GM18907 (cell line): ENCODE measurements around the gene LRMDA.

ENCODE experiments used
- ATAC-seq: cut with Tn5 transposase; IDR thresholded peaks from one replicate; pipeline ENCODE4 v1.9.1; 2021; ENCODE audit warnings: mild to moderate bottlenecking, moderate library complexity; ENCODE audit not compliant: unreplicated experiment

LRMDA gene

DNA sequence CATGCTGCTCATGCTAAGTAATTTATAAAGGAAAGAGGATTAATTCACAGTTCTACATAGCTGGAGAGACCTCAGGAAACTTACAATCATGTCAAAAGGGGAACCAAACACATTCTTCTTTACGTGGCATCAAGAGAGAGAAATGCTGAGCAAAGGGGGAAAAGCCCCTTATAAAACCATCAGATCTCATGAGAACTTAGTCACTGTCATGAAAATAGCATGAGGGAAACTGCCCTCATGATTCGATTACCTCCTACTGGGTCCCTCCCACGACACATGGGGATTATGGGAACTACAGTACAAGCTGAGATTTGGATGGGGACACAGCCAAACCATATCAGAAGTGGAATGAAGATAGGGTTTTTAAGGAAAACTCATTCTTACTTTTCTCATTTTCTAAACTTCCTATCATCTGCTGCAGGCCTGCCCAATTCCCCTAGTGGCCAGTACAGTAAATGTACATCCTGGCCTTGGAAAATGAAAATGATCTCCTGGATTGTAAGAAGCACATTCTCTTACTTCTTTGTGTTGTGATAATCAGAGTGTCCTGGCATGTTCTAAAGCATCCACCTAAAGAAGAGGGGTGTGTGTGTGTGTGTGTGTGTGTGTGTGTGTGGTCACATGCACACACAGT is 421.5 kb downstream of the LRMDA start:
- ATAC-seq, result no peak

DNA sequence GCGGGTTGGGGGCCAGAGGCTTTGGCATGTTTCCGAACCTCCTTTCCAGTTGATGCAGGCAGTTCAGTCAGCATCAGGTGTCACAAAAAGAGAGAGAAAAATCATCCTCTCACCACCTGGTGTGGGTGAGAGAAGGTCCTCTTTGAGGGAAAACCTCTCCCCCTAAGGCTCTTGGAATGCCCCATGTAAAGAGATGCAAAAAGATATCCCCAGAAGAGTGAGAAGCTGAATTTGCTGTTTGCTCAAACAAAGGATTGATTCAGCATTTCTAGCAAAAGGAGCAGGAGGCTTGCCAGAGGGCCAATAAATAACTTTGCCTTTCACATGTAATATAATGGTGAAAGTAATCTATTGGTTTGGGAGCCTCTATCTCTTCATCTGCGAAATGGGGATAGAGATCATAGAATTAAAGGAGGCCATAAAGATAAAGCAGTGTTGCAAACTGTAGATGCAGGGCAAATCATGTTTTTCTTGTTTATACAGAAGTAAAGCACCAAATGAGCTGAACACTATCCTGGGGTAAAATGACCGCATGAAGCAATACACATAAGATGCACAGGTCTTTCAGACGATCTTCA is 425.9 kb downstream of the LRMDA start:
- no peak for ATAC-seq

DNA sequence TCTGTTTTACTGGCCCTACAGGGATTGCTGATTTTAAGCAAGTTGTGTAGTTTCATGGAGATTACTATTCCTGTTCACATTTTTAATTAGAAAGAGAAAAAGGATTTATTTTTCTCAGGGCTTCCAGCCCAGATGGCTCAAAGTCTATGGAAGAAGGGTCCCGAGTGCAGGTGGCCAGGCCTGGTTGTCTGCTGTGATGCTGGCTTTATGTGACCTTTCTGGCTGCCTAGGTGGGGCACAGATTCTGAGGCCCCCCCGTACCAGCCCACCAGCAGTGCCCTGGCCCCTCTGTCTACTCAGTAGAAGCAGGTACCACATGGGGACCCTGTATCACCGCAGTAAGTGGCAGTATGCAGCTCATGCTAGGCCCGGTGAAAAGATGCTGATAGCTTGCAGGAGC is 426.5 kb downstream of the LRMDA start:
- ATAC-seq, result no peak

- ATAC-seq, result no peak
These were observed 426.9 kb downstream of the LRMDA start for GRCh38 chr10:75858339-75858738.

GRCh38 chr10:75859141-75859540 is 427.7 kb downstream of the LRMDA start:
- no peak for ATAC-seq

DNA sequence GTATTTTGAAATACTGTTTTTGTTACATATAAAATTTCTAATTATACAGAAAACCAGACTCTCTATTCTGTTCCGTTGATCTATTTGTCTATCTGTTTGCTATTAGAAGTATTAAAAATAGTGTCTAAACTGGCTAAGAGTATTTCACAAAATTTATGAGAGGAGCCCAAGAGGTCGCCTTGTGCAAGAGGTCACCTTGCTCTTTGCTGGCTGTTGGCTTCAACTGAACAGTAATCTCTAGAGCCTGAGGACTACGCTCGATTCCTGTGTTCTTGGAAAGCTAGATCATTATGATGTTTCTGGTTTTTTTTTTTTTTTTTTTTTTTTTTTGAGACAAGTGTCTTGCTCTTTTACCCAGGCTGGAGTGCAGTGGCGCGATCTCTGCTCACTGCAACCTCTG is 428.6 kb downstream of the LRMDA start:
- ATAC-seq, result no peak

DNA sequence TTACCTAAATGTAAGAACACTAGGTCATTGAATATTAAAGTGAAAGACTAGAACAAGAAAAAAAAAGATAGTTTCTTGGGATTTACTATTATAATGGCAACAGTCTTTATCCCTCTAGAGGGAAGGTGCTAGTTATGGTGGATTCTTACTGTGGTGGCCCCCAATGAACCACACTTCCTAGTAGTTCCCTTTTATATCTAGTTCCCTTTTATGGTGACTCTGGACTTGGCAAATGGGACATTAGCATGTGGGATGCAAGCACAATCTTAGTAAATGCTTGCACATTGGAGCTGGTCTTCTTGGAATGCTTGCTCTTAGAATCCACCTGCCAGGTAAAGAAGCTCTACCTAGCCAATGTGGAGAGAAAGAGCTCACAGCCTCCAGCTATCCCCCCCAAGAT is 430.2 kb downstream of the LRMDA start:
- no peak for ATAC-seq

GRCh38 chr10:75862935-75863334 is 431.5 kb downstream of the LRMDA start:
- ATAC-seq, result no peak

DNA sequence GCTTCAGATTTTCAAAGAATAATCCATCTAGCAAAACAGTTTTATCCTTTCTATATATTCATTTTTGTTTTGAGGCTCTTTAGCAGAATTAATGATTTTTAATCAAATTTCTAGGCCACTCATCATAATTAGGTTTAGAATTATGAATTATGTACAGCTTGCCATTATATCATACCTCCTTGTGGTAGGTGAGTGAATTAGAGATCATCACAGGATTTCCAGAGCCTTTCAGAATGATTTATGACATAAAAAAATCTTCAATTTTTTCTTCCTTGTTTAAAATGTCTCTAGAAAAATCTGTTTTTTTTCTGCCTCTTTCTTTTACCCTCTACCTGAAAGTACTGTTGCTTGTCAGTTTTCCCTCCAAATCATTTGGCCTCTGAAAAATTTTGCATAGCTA is 433.3 kb downstream of the LRMDA start:
- ATAC-seq, result no peak

DNA sequence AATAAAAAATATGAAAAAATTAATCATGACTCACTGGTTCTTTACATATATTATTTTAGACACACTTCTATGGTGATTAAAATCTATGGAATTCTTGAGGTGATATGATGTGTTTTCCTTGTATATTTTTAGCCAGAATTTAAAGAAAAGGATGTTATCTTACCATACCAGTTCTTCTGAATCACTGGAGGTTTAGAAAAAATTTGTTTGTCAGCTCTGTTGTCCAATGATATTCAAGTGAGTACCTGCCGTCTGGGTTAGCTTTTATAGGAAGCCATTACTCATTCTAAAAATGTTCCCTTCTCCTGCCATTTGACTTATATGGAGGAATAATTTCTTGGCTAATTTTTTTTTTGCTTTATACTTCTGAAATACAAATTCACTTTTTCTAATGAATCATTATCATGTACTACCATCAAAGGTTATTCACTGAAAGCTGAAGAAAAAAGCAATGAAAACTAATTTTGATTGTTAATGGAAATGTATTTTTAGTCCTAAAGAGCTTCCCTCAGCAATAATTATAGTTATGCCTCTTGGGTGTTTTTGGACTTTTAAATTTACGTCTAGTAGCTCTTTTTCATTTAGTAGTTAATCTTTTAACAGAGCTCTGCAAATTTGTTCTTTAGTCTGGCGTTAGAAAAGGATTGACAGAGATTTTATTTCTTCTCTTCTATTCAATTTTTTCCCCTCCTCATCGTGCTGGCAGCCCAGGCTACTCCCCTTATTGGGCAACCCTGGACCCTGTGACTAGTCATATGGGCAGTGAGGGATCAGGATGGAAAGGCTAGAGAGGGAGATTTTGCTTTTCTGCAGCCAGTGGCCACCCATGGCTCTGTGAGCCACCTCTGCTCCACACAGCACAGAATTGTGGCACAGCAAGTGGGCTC is 434.2 kb downstream of the LRMDA start:
- no peak for ATAC-seq

DNA sequence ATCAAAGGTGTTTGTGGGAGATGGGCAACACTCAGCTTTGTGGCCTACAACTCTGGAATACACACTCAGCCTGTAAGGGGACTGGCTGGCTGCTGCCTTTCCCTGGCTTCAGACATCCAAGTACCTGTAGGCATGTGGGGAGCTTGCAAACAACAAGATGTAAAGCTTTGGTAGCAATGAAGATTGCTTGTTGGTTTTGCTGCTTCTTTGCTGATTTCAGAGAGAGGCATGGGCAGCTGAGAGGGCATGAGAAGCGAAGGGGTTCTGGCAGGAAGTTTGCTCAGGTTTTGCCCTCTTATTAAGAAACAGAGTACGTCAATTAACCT is 434.8 kb downstream of the LRMDA start:
- ATAC-seq, result no peak

GRCh38 chr10:75866731-75867130 is 435.3 kb downstream of the LRMDA start:
- ATAC-seq, result no peak

- no peak for ATAC-seq
These were observed 437.1 kb downstream of the LRMDA start for GRCh38 chr10:75868574-75868973.

GRCh38 chr10:75870039-75870645 is 438.7 kb downstream of the LRMDA start:
- no peak for ATAC-seq

DNA sequence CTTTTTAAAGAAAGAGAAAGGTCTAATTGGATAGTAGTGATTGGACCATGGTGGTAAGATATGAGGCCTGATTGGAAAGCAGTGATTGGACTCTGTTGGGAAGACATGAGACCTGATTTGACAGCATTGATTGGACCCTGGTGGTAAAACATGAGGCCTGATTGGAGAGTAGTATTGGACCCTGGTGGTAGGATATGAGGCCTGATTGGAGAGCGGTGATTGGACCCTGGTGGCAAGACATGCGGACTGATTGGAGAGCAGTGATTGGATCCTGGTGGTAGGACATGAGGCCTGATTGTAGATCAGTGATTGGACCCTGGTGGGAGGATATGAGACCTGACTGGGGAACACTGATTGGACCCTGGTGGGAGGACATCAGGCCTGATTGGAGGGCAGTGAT is 444.3 kb downstream of the LRMDA start:
- ATAC-seq, result no peak

GRCh38 chr10:75876710-75877109 is 445.3 kb downstream of the LRMDA start:
- ATAC-seq, result no peak

DNA sequence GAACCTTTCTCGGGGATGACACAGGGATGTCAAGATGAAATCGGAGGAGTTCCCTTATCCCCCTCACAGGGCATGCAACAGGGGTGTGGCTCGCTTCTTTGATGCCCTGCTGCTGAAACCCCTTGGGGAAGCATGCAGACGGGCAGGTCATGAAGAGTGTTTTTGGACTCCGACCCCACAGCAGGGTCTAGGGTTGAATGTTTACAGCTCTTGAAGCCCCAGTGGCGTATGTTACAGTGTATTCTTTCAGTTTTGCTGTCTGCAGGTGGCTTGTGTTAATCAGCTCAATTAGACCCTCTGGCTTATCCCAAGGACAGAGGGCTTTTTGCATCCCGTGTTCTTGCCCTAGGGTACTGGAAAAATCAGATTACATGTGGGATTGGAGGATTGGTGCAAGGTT is 446.5 kb downstream of the LRMDA start:
- ATAC-seq, result no peak

DNA sequence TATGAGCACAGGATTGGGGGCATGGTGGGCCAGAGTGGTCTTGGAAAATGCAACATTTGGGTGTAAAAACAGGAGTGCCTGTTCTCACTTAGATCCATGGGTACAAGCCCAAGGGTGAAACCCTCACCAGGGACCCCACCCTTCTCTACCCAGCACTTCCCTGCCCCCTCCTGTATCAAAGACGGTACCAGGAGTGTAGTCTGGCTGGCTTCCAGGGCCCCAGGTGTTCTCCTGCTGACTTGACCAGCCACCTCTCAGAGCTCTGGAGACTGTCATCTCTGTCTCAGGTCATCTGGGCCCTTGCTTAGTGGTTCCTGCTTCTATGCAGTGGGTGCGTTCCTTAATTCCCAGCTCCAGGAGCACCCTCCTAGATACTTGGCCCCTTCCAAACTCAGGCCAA is 447.2 kb downstream of the LRMDA start:
- no peak for ATAC-seq

GRCh38 chr10:75880031-75880775 is 448.8 kb downstream of the LRMDA start:
- ATAC-seq, result no peak

DNA sequence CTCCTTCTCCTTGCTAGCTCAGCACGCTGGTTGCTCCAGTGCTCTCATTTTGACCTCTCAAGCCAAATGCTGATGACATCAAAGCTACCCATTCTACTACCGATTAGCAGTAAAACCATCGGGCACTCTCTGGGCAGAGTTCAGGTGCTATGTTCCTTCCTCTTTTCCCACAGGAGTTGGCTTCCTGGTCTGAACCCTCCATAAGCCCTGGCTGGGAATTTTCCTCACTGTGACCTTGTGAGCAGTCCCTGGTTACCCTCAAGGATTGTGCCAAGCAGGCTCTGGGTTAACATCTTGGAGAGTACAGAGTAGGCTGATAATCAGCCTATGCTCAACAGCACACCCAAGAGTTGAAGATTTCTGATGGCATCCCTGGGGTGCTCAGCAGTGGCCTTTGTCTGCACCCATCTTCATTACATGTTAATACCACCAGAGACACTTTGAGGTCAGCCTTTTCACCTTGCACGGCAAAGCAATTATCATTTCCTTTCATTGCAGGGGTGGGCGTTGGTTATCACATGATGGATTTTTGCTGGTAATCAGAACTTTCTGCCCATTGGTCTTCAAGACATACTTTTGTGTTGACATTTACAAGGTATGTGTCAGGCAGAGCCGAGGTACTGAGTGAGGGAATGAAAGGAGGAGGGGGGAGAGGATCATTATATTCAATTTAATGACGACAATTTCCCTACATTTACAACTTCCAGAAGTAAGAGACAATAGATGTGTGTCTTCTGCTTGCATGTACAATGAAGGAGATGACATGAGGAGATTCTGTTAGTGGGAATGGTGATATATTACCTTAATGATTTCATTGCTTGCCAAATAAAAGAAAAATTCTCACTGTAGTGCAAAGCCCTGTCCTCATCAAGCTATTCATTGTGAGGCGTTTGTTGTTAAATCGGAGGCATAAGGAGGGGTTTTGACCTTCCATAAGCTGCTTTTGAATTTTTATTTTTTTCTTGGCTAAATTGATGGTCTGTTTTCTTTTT is 452.0 kb downstream of the LRMDA start:
- no peak for ATAC-seq
